Mesenteric fat pad (tissue), 1 donor: Measurements from ENCODE around the gene KDM1A. TPM values are rescaled to one million over a fixed set of nuclear protein-coding genes. Genes with fewer than 3 reads are reported as not detected.

Experiments used
- DNase-seq: peaks from one replicate; pipeline ENCODE4 v3.0.0-alpha.2; 2020; ENCODE audit warnings: low spot score
- total RNA-seq: library from RNA; stranded (reverse); fragmentation: NEBNext Ultra II Directional; extraction: Animal tissue kit (Norgen Biotek cat#: 25700); gene quantifications from one replicate; pipeline ENCODE4 v1.2.1, GENCODE V29; 2021
- donor health status: DM: yes; HTN: yes; CAD: no.

Gene KDM1A
- total RNA-seq, 1 donor from 2014 or later = 40.1 TPM

DNA sequence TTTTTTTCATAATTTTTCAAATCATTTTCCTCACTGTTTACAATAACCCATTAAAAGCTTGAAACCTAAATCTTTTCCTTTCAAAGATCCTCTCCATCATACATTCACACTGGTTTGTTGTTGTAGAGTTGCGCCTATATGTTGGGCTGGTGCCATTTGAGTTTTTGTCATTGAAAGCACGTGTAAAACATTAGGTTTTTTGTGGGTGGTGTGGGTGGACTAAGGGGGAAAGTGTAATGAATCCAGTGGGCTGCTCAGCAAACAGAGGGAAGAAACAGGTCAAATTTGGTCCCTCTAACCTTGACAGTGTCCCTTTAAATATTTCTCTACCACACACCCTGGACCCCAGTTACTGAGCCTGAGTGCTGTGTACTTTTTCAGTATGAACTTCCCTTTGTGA, 46.8 kb downstream of the KDM1A start:
- no peak for DNase-seq

DNA sequence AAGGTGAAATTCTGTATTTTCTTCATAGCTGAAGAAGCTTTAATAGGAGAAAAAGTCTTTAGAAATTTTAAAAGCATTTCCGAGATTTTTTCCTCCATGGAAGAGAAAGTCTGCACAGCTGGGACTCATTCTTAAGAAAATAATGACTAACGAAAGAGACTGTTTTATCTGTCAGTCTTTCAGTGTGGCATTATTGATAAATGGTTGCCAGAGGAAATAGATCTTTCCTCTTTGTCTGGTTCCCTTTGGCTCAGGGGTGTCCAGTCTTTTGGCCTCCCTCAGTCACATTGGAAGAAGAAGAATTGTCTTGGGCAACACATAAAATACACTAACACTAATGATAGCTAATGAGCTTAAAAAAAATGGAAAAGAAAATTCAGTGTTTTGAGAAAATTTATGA, 49.9 kb downstream of the KDM1A start:
- DNase-seq = no peak

DNA sequence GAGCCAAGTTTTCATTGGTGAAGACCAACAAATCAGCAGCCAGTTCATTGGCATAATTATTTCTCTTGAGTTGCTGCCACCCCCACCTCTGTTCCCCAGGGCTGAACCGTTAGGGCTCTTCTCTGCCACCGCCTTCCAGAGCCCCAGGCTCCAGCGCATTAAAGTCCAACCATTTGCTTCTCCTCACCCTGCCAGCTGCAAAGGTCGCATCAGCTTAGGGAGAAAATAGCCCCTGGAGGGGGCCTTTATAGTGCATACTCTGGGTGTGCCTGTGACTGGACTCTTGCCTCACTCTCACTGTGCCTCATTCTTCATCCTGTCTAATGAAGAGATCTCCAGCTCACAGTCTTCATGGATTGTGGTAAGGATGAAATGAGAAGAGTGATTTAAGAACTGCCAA, 50.4 kb downstream of the KDM1A start:
- DNase-seq = no peak

DNA sequence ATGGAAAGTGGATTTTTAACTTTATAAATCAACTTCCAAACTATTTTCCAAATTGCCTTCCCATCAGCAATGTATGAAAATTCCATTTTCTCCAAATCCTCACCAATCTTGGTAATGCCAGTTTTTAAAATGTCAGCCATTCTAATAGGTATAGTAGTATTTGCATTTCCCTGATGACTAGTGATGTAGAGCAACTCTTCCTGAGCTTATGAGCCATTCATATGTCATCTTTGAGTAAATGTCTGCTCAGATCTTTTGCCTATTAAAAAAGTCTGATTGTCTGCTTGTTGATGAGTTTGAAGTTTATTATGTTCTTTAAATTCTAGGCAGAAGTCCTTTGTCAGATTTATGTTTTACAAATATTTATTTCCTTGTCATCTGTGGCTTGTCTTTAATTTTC, 54.7 kb downstream of the KDM1A start:
- DNase-seq = no peak

DNA sequence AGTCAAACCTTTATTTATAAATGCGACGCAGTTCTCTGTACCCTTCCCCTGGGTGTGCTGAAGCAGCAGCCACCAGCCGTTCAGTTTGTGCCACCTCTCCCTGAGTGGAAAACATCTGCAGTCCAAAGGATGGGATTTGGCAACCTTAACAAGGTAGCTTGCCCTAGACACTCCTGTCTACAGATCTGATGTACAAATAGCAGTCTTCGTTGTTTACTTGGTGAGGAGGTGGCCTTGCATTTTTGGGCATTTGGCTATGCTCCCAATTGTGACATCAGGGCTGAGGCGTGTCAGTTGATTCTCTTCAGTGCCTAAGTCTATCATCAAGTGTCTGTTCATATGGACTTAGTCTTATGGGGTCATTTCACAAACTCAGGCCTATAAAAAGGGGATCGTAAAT, 59.8 kb downstream of the KDM1A start:
- DNase-seq = no peak

DNA sequence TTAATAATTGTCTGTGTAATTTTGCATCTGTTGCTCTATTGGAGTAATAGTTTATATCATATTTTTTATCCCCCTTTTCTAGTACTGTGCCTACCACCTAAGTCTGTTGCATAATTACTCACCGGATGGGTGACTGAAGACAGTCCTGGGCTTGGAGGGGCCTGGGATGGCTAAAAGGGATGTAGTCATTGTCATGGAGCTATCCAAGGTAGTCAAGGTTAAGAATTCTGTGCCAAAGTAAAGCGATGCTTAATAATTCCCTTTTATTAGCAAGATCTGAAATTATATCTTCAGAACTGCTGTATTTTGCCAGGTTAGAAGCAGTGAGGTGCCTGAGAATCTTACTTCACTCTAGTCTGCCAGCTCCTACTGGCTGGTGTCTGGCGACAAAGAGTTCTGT, 61.6 kb downstream of the KDM1A start:
- DNase-seq = no peak

DNA sequence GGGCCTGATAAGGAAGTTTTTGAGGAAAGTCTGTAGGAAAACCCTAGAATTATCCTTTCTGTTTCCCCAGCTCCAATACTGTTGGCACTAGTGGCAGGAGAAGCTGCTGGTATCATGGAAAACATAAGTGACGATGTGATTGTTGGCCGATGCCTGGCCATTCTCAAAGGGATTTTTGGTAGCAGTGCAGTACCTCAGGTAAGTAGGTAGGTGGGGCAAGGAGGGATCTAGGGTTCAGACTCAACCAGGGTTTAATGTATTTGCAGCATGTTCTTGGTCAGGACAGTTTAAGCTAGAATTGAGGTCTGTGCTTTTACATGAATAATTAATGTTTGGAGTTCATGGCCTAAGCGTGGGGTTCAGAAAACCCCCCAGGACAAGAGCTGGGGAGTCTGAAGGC, 62.1 kb downstream of the KDM1A start:
- no peak for DNase-seq

DNA sequence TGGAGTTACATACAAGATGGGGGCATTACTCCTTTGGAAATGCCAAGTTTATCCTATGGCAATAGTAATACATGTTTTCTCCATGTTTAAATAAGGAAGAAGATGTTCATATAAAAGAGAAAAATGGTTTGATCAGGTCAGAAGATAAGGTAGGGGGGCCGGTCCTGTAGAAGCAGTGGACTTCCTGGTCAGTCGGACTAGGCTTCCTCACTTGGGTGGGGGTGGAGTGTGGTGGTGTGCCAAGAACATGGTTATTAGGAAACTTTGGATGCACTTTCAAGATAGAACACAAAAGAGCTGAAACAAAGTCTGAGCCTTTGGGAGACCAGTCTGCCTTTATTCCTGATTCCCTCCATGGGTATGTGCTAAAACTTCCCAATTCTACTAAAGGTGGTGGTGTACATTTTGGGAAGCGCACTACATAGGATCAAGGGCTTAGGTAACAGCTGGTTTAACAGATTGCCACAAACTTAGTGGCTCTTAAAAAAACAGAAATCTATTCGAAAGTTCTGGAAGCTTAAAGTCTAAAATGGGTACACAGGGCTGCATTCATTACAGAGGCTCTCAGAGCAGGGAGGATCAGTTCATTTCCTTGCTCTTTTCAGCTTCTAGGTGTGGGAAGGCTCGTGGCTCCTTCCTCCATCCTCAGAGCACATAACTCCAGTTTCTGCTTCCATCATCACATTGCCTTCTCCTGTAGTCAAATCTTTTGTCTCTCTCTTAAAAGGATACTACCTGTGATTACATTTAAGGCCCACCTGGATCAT, 64.6 kb downstream of the KDM1A start:
- DNase-seq = no peak

DNA sequence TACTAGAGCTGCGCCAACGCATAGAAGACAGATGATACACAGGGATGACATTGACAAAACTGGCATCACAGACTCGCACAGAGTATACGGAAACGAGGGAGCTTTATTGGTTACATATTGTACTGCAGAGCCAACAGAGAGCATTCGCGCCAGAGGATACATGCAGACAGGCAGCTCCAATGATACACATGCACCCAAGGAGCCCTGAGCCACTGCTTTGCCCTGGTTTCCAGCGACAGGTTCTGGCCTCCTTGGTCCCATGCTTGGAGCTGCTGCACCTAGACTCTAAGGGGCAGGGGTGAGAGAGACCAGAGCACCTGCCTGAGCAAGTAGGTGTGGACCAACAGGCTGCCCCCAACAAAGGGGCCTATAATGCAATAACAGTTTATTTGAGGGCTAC, 65.6 kb downstream of the KDM1A start:
- DNase-seq = no peak

DNA sequence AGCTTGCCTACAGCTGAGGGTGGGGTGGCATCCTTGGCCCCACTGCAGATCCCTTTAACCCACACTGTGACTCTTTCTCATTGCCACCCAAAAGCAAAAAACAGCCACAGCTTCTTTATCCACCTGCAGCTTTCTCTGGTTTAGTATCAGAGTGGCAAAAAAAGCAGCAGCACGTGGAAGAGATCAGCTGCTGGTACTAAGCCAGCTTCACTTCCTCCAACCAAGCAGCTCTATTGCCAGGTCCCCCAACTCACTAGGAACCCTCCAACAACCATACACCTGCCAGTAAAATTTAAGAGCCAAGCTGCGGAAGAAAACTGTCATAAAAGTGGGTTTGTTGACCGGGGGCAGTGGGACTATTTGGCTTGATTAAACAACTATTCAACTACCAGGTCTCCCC, 66.4 kb downstream of the KDM1A start:
- no peak for DNase-seq

DNA sequence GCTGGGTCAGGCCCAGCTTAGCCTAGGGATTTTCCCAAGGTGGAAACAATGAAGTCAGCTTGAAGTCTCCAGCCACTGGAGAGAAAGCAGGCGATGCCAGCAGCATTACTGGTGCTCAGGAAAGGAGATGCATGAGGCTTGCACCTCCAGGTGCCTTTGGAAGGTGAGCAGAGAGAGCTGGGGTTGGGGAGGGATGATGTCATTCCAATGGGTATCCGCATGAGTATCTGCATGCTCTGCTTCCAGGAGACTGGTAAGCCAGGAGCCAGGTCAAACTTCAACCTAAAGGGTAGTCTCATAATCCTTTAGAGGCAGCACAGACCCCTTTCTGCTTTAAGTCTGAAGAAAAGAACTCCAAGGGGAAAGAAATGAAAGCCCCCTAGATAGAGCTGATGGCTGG, 68.8 kb downstream of the KDM1A start:
- no peak for DNase-seq

DNA sequence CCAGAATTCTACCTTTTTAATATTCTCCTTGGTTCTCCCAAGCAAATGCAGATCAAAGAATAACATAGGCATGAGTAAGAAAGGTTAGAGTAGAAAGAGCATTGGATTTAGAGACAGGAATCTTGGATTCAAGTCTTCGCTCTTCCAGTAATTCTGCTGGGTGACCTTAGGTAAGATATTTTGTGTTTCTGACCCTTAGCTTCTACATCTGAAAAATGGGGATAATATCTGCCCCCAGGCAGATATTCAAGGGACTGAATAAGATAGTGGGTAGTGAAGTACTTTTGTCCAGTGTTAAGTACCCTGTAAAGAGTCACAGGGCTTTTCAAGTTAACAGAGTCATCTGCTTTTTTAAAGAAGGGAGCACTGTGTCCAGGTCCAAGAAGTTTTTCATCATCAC, 70.8 kb downstream of the KDM1A start:
- DNase-seq = no peak

DNA sequence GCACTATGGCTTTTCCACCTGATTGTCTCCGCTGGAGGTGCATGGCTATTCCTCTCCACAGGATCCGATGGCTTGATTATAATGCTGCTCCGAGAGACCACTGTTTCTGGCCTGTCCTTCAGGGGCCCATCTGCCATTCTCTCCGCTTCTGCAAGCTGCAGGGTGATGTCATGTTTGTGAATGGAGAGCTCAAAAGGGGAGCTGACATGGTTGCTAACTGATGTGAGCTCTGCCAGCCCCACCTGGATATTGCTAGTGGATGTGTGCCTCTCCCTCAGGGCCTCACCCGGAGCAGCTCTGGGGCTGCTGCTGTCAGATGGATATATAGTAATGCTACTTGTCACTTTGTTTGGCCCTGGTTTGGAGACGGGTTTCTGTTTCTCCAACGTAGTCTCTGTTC, 72.3 kb downstream of the KDM1A start:
- DNase-seq = no peak

DNA sequence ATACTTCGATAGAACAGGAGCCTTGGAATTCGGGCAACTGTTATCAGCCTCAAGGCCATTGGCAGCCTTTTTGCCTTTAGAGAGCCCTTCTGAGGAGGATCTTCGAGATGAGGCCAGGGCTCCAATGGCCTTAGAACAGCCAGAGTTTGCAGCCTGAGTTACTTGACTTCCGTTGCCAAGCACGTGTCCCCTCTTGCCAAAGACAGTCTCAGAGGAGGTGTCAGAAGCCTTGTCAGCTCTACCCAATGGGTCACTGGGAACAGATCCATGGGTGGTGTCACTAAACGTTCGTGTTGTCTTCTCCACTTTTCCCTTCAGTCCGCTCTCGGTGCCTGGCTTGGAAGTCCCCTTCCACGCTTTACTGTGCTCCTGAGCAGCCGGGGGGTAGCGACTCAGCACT, 73.2 kb downstream of the KDM1A start:
- no peak for DNase-seq

DNA sequence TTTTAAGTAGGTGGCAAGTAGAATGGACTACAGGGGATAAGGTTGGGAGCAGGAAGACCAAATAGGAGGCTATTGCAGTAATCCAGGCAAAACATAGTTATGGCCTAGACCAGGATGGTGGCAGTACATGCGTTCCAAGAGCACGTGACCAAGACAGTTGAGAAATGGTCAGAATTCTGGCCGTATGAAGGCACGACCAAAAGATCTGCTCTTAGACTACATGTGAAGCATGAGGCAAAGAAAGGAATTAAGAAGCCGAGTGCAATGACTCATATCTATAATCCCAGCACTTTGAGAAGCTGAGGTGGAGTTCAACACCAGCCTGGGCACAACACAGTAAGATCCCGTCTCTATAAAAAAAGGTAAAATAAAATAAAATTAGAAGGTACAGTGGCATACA, 78.0 kb downstream of the KDM1A start:
- no peak for DNase-seq

DNA sequence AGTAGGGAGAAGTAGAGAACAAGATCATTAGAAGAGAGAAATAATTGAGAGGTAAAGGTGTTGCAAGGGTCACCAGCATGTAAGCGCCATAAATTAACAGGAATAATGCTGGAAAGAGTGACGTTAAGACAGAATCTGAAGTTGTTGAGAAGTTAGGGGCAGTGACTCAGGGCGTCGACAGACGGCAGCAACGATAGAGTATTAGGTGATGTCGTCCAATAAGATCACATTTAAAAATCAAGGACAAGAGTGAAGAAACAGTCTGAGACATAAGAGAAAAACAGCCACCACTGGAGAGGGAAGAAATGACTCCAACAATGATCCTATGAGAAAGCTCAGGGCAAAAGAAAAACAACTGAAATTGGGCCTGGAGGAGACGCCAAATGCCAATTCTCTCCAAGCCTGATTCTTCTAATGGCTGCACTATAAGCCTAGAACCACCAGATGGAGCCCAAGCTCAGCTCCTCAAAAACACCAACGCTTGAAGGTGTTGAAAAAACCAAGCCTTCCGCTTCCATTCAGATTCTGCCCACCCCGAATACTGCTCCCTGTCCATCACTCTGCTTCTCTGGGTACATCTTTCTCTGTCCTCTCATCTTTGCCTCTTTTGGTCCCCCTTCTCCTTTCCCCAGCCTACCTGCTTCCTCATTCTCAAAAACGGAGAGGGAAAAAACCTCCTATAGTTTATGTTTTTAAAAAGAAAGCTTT, 79.3 kb downstream of the KDM1A start:
- no peak for DNase-seq

DNA sequence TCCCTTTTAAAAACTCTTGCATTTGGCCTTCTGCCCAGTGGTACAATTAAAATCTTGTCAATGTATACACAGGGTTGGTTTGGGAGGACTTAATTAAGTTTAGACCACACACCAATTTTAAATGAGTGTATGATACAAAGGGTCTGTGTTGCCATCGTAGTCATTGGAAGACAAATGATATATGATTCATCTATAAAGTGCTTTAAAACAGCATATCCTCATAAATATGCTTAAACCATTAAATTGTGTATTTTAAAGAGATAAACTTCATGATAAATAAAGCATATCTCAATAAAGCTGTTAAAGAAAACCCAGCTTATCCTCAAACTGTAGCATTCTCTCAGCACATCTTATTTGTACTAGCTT, 79.9 kb downstream of the KDM1A start:
- DNase-seq = no peak

DNA sequence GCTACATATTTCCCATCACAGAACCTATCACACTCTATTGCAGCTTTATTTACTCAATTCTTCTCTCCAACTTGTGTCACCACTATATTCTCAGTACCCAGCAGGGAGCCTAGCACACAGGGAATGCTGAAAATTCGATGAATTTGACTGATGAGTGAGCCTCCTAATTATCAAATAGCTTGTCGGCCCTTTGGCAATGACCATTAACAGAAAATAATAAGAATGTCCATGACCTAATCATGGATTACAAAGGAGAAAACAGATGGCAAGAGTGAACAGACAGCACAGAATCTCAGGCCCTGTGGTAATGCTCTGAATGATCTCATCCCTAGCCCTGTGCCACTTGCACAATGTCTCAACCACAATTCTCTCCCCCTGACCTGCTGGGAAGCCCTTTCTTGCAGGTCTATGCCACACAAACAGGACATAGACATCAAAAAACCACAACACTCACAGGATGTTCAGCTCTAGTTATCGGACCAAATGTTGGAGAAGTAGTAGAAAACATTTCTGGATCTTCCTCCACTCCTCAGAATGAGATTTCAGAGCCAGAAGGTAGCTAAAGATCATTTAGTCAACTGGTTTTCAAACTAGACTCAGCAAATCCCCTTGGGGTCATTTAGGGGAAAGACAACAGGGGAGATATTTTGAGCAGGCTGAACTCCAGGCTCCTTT, 80.9 kb downstream of the KDM1A start:
- DNase-seq = no peak

DNA sequence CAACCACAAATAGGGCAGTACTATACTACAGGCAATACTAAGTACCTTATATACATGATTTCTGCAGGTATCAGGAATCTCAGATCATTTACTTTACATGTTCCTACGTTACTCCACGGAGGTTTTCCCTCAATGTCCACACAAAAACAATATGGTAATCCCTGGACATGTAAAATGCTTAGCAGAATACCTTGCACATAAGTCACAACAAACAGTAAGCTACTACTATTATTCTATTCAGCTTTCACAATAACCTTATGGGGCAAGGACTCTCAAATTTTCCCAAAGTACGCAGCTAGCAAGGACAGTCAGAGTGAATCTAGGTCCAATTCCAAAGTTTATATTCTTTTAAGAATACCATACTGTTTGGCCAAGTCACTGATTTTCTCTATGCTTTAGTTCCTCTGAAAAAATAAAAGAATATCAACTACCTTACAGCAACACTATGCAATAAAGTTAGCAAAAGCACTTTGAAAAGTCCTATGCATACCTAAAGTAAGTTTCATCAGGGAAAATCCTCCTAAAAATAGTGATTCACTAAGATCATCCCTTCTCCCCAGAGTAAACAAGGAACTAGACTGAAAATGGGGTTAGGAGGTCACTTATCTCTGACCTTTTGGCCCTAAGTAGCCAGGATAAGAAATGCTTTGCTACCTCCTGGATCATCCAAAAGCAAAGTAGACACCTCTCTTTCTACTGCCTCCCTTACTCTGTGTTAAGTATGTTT, 82.0 kb downstream of the KDM1A start:
- DNase-seq = no peak

DNA sequence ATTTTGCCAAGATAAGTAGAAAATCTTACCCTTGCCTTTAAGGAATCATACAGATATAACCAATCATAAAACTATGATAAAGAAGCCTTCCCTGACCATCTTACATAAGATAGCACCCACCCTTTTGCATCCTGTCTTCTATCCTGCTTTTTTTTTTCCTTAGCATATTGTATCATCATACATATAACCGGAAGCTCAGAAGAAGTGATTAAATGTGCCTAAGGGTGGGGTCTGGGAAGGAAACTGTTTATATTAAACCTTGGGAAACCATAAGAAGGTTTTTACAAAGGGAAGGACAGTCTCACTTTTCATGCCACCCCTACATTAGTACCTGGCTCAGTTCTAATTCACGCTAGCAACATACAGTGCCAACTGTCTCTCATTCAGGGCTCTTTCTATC, 82.6 kb downstream of the KDM1A start:
- DNase-seq = no peak

DNA sequence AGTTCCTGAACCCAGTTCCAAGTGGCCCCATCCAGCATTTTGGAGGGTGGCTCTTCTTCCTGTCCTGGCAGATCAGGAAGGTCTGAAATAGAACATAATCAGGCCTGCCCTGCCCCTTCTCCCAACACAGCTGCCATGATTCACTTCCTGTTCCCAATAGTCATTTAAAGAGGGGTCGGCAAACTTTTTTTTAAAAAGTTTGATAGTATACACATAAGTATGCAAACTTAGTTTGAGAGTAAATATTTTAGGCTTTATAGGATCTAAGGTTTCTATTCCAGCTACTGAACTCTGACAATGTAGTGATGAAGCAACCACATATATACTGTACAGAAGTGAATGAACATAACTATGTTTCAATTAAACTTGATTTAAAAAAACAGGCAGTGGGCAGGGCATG, 83.0 kb downstream of the KDM1A start:
- DNase-seq = no peak
